Mammary epithelial cell (primary cell): ENCODE results near the gene RALGAPA2.

Experiments
- CTCF ChIP-seq, 2 donors: IDR thresholded peaks in 1 of 2; conservative IDR thresholded peaks in 1 of 2; 2 replicates each; pipeline ENCODE4 v1.5.1; 2011 to 2012; ENCODE audit warnings: inconsistent platforms in 2 of 2, low read length in 2 of 2, mild to moderate bottlenecking in 2 of 2, control low read depth in 1 of 2, low read depth in 1 of 2; ENCODE audit not compliant: insufficient read depth in 1 of 2; ENCODE audit errors: extremely low read depth in 1 of 2
- EZH2 ChIP-seq: IDR thresholded peaks from 2 replicates; pipeline ENCODE4 v1.6.1; 2012; ENCODE audit warnings: low read length, inconsistent platforms, borderline replicate concordance

GRCh38 chr20:20740541-20740940 lies 28.1 kb upstream of the RALGAPA2 start:
- TF ChIP-seq CTCF (conservative IDR thresholded peaks at IDR 0.05 in 1 of 2, IDR thresholded peaks at IDR 0.05 in 1 of 2; ENCODE audit: extremely low read depth in 1 of 2, insufficient read depth in 1 of 2, low read depth in 1 of 2, low read length in 2 of 2) (no peak), EZH2 (no peak)
